Measurements from ENCODE around the gene SNTB2.
"Not testable (repeated sequence)": the region's sequence is repeated elsewhere in the genome, so short reads cannot be mapped to it uniquely, and the experiment has no call there.

SNTB2 gene

DNA sequence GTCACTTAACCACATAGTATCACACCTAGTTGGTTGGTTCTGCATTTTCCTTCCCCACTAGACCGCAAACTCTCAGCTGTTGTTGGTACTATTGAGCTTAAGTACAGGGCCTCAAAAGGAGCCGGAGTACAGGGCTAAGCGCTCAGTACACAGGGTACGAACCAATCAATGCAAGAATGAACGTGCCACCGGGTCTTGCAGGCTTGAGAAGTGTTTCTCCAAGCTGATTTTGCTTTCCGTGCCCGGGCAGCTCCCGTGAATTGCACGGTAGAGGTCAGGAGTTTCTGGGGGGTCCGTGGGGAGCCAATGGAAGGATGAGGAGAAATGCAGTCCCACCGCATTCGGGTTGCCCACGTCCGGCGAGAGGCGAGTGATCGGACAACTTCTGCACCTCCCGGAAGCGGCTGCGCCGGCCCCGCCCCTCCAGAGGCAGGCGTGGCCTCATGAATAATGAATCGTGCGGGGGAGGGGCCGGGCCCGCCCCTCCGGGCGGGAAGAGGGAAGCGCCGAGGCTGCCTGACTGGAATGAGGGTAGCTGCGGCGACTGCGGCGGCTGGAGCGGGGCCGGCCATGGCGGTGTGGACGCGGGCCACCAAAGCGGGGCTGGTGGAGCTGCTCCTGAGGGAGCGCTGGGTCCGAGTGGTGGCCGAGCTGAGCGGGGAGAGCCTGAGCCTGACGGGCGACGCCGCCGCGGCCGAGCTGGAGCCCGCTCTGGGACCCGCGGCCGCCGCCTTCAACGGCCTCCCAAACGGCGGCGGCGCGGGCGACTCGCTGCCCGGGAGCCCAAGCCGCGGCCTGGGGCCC lies at the start of gene SNTB2:
Gene SNTB2 (plus strand): TSS at position 523 of the 804 bp plus-strand sequence. CDS start 3 bp downstream, at position 526.
- peak; percentile 53 to 91 for DNase-seq

DNA sequence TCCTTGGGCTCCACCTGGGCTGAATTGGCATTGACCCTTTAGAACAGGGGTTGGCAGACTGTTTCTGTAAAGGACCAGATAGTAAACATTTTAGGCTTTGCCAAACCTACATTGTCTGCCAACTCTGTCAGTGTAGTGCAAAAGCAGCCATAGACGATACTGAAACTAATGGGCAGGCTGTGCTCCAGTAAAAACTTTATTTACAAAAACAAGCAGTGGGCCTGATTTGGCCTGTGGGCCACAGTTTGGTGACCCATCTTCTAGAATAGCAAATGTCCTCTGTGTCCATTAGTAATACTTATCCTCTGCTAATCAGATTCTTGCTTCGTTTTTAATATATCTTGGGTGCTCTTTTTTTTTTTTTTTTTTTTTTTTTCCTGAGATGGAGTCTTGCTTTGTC lies 48.4 kb upstream of the SNTB2 start:
- DNase-seq, result no peak

DNA sequence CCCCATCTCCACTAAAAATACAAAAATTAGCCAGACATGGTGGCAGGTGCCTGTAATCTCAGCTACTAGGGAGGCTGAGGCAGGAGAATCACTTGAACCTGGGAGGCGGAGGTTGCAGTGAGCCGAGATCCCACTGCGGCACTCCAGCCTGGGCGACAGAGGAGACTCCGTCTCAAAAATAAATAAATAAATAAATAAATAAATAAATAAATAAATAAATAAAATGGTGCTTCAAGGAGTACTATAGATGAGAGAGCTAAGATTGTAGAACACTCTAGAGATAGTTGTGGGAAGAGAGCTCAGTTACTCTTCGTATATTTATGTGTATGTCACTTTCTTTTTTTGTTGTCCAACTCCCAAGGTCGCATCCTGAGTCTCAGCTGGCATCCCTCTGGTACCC lies 47.5 kb upstream of the SNTB2 start:
- DNase-seq, result not testable (repeated sequence)

GRCh38 chr16:69141014-69141413 lies 46.0 kb upstream of the SNTB2 start:
- DNase-seq, result no peak

DNA sequence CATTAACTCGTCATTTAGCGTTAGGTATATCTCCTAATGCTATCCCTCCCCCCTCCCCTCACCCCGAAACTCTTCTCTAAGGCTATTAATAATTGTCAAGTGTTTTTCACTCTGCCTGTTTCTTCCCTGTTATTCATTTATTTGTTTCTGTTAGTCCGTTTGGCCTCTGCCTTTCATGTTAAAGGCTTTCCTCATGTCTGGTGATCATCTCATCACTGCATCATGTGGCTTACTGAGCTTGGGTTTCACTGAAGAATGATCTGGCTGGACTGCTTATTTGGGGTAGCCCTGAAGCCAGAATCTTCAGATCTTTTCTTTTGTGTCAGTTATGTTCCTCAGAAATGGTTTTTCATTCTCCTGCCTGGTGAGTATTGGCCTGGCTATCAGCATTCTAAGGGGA lies 45.0 kb upstream of the SNTB2 start:
- DNase-seq, result no peak

- peak; percentile 1 to 7 for DNase-seq
Observed at GRCh38 chr16:69143116-69143515, 43.8 kb upstream of the SNTB2 start.

- no peak for DNase-seq
Observed at GRCh38 chr16:69145658-69146057, 41.3 kb upstream of the SNTB2 start.

GRCh38 chr16:69149621-69150020 lies 37.3 kb upstream of the SNTB2 start:
- DNase-seq, result not testable (repeated sequence)

GRCh38 chr16:69150146-69150865 lies 36.7 kb upstream of the SNTB2 start:
- peak; percentile 32 to 72 for DNase-seq

GRCh38 chr16:69157196-69157595 lies 29.8 kb upstream of the SNTB2 start:
- no peak for DNase-seq

- DNase-seq, result no peak
Observed at GRCh38 chr16:69160192-69160591, 26.8 kb upstream of the SNTB2 start.

DNA sequence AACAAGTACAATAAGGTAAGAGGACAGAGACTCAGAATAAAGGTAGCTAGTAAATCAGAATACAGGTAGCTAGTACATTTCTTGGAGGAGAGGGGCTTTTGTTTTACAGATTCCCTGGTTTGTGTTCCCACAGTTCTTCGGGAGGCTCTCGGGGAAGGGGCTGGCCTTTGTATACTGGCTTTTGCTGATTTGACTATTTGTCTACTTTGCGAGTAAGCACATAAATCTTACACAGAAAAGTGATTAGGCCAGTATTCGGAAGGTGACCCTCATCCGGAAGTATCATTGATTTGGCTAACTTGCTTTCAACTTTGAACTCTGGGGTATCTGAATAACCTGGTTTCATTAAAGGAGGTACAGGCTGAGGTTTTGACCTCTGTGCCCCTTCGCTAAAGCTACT lies 21.4 kb upstream of the SNTB2 start:
- DNase-seq, result no peak

- DNase-seq, result no peak
Observed at GRCh38 chr16:69166221-69166833, 20.6 kb upstream of the SNTB2 start.

- no peak for DNase-seq
Observed at GRCh38 chr16:69166946-69167930, 19.7 kb upstream of the SNTB2 start.

DNA sequence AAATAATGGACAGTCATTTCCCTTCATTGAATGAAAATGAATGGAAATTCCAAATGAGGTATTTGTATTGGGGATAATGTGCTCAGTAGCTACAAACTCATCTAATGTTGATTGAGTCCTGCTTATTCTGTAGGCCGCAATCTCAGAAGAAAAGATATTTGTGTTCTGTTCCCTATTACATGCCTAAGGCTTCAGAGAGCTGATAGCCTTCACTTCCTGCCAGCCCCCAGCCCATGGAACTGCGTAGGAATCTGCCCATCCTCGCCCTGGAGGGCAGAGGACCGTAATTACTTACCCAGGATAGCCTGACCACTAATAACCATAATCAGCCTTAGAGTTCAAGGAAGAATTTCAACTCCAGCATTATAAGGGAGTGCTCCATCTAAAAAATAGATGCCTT lies 17.9 kb upstream of the SNTB2 start:
- no peak for DNase-seq

- DNase-seq, result no peak
Observed at GRCh38 chr16:69169607-69170352, 17.2 kb upstream of the SNTB2 start.

GRCh38 chr16:69171325-69172084 lies 15.5 kb upstream of the SNTB2 start:
- DNase-seq, result no peak

DNA sequence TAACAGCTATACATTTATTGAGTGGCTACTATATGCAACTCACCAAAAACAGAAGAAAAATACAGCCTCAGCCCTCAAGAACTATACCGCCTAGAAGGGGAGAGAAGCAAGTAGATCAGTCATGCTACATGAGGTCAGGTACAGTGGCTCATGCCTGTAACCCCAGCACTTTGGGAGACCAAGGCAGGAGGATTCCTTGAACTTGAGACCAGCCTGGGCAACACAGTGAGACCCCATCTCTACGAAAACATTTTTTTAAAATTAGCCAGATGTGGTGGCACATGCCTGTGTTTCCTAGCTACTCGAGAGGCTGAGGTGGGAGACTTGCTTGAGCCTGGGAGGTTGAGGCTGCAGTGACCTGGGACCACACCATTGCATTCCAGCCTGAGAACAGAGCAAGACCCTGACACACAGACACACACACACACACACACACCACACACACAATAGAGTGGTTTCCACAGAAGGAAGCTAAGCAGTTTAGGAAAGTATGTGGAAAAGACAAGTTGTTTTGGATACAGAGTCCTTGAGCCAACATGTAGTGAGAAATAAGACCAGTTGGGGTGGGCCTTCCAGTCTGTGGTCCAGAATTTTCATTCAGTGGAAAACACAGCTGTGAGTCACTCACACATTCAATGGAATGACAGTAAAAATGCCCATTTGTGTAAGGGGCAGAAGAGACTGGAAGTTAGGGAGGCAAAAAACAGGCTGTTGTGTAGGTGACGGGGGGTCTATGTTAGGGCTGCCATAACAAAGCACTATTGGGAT lies 10.7 kb upstream of the SNTB2 start:
- no peak for DNase-seq

DNA sequence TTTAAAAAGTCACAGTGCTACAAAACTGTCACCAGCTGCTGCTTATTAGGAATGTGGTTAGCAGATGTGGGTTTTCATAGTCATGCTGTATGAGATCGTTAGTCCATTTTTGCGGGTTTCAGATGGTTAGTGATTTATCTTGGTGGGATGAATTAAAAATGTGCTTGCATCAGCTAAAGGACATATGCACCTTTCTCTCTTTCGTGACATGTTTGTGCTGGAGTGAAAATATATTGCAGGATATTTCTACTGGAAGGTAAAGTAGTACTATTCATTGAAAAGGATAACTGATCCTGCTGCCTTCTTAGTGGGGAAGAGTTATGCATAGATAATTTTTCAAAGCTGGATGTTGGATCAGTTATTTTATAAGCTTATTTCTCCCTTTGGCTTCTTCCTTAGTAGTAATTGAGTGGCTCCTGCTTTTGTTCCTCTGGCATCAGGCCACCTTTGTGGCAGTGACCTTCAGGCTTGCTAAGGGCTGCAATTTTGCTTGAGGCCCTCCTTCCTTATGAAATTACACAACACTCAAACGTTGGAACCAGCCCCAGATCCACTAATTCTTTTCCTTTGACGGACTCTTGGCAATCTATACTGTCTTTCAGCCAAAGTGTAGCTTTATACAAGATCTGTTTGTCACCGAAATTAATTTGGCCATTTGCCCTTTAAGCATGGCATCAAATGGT lies 7.5 kb upstream of the SNTB2 start:
- no peak for DNase-seq

DNA sequence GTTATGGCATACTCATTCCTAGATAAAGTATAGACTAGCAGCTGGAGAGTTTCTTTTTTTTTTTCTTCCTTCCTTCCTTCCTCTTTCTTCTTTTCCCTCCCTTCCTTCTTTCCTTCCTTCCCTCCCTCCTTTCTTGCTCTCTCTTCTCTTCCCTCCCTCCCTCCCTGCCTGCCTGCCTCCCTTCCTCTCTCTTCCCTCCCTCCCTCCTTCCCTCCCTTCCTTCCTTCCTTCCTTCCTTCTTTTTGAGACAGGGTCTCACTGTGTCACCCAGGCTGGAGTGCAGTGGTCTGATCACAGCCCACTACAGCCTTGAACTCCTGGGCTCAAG lies 7.0 kb upstream of the SNTB2 start:
- DNase-seq, result no peak
